ENCODE data around the gene ARHGAP5.
A peak's percentile ranks its signal among the peaks of the same experiment; 100 is the strongest.

Gene ARHGAP5

GRCh38 chr14:32077081-32078022 is at the start of gene ARHGAP5:
TSS of gene ARHGAP5 (plus strand) at chr14:32077304. CDS start at chr14:32090670, 13,366 bp downstream.
- DNase-seq (ENCODE audit: low read depth, low spot score), result peak; percentile 2

- DNase-seq (ENCODE audit: low read depth, low spot score), result no peak
Observed at GRCh38 chr14:32028599-32028998, 48.5 kb upstream of the ARHGAP5 start.

GRCh38 chr14:32033543-32033942 is 43.6 kb upstream of the ARHGAP5 start:
- no peak for DNase-seq (ENCODE audit: low read depth, low spot score)

DNA sequence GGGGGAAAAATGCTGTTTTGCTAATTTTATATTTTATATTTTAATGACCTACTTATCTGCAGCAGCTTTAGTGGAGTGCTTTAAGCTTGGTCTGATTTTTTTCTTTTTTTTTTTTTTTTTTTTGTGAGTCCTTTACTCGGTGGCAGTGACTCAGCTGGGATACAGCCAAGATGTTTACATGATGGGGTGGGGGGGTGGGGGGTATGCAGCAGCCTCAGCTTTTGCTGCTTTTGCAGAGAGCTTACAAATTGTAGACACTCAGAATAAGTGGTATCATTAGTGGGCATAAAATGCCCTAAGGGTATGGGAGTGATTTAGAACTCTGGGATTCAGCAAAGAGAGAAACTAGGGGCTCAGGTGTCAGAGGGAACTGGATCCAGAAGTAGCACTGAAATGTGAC is 38.2 kb upstream of the ARHGAP5 start:
- DNase-seq (ENCODE audit: low read depth, low spot score), result no peak

GRCh38 chr14:32039401-32040030 is 37.6 kb upstream of the ARHGAP5 start:
- DNase-seq (ENCODE audit: low read depth, low spot score), result no peak

- DNase-seq (ENCODE audit: low read depth, low spot score), result no peak
Observed at GRCh38 chr14:32043624-32044023, 33.5 kb upstream of the ARHGAP5 start.

DNA sequence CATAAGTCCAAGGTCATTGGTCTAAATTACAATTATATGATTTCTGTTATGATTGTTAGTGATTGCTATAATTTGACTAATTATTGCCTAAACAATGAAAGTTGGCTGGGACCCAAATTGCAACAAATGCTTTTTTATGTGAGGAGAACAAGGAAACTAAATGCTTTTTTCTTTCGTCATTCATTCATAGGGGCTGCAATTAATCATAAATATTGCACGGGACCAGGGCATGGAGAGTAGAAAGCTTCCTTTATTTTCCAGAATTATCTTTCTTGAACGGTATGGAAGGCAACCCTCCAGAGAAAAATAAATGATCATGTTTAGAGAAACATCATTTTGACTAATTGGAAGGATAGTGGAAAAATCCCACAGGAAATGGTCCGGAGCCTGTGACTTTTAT is 32.6 kb upstream of the ARHGAP5 start:
- DNase-seq (ENCODE audit: low read depth, low spot score), result no peak

DNA sequence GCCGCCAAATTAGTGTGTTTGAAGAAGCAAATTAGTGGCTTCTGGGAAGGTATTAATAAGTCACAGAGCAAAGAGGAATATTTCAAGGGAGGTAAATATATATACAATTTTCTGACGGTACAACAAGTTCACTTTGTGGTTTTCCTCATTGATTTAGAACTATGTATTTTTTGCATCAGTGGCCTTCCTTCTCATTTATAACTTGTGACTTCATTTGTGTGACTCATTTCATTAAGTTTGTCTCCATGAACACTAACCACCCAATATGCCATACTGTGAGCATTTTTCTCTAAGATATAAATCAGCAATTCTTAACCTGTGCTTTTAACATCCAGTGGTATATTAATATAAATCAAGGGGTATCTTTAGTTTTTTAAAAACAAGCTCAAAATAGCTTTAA is 29.3 kb upstream of the ARHGAP5 start:
- DNase-seq (ENCODE audit: low read depth, low spot score), result no peak

GRCh38 chr14:32049361-32050088 is 27.6 kb upstream of the ARHGAP5 start:
- DNase-seq (ENCODE audit: low read depth, low spot score), result no peak

- no peak for DNase-seq (ENCODE audit: low read depth, low spot score)
Observed at GRCh38 chr14:32050878-32051277, 26.2 kb upstream of the ARHGAP5 start.

DNA sequence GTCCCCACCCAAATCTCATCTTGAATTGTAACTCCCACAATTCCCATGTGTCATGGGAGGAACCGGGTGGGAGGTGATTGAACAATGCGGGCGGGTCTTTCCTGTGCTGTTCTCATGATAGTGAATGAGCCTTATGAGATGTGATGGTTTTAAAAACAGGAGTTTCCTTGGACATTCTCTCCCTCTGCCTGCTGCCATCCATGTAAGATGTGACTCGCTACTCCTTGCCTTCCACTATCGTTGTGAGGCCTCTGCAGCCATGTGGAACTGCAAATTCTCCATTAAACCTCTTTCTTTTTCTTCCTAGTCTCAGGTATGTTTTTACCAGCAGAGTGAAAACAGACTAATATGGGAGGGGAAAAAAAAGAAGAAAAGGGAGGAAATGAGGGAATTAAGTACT is 22.6 kb upstream of the ARHGAP5 start:
- no peak for DNase-seq (ENCODE audit: low read depth, low spot score)

GRCh38 chr14:32055175-32055574 is 21.9 kb upstream of the ARHGAP5 start:
- no peak for DNase-seq (ENCODE audit: low read depth, low spot score)

DNA sequence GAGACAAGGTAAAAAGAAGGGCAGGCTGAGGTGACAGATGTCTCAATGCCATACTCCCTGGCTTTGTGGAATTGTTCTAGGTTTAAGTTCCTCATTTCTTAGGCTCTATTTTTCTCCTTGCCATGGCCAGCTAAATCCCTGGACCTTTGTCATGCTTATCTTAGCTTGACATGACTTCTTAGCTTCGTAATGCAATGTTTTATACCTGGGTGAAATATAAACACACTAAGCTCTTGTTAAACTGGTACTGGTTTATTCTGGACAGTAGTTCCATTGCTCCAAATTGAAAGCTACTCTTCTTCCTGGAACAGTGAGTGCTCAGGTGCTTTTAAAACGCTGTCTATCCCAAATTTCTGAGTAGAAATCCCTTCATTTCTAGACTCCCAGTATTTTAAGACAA is 17.4 kb upstream of the ARHGAP5 start:
- no peak for DNase-seq (ENCODE audit: low read depth, low spot score)

DNA sequence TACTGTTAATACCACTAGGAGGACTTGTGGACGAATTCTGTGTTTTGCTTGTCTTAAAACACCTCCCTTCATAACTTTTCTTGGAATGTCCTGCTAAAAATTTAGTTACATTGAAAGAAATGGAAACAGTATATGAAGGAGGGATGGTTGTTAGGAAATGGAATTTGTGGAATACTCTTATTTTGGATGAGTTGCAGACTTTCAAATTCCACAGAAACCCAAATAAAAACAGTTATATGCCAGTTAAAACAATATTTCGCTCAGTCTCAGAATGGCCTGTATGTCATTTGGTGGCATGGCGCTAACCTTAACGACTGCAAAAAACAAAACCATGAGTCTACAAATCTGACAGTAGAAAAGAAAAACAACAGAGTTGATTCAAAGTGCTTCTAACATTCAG is 12.2 kb upstream of the ARHGAP5 start:
- DNase-seq (ENCODE audit: low read depth, low spot score), result no peak

DNA sequence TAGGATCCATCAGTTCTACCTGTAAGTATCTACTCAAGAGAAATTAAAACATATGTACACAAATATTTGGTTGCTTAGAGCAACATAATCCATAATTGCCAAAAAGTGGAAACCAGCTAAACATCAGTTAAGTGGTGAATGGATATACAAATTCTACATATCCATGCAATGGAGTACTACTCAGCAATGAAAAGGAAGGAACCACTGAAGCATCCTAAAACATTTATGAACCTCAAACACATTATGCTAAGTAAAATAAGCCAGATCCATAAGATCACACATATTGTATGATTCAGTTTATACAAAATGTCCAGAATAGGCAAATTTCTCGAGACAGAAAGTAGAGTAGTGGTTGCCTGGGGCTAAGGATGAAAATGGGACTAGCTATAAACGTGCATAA is 8.4 kb upstream of the ARHGAP5 start:
- DNase-seq (ENCODE audit: low read depth, low spot score), result no peak

- no peak for DNase-seq (ENCODE audit: low read depth, low spot score)
Observed at GRCh38 chr14:32070282-32070681, 6.8 kb upstream of the ARHGAP5 start.

GRCh38 chr14:32072676-32073075 is 4.4 kb upstream of the ARHGAP5 start:
- no peak for DNase-seq (ENCODE audit: low read depth, low spot score)

GRCh38 chr14:32073537-32074189 is 3.4 kb upstream of the ARHGAP5 start:
- DNase-seq (ENCODE audit: low read depth, low spot score), result peak; percentile 11

- no peak for DNase-seq (ENCODE audit: low read depth, low spot score)
Observed at GRCh38 chr14:32074887-32075572, 2.1 kb upstream of the ARHGAP5 start.

GRCh38 chr14:32075672-32076277 is 1.3 kb upstream of the ARHGAP5 start:
- DNase-seq (ENCODE audit: low read depth, low spot score), result peak; percentile 3
